Hematopoietic multipotent progenitor cell treated with erythropoietin and hydrocortisone succinate and interleukin-3 and kit ligand, for 6 days (in vitro differentiated cells): ENCODE results near the gene ERMN.

ENCODE experiments used
- DNase-seq: peaks from one replicate; pipeline ENCODE4 v3.0.0-alpha.2; 2015

The ERMN gene

DNA sequence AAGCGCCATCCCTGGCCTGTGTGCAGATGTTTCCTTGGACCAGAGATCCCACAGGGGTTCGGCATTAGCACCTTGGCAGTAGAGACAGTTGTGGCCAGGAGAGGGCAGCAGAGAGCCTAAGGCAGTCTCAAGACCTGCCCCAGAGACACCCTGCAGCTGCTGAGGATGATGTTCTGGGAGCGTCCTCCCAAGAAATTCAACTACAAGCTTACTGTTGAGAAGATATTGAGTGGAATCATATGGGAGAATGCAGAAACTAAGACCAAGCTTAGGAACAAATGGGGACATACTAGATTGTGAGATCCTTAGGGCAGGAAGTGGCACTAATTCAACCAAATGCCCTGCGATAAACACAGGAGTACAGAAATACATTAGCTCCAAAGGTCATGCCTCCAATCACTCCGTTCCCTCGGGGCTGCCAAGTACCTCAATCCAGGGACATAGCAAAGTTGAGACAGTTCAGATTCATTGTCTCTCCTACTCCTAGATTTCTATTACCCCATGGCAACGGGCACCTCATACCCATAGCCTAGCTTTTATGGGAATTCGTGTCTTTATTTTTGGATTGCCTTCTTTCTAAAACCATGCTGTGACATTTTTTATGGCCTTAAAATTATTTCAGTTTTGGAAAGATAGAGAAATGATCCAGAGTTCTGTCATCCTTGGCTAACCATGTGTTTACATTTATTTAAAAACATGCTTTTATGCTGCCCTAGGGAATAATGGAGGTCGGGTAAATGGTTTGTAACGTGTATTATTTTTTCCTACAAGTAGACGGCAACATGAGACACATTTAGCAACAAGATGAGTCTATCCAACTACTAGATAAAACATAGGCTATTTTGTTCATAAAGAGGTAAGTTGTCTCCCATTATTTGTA, 2.2 kb upstream of the ERMN start:
- DNase-seq = peak; percentile 90

DNA sequence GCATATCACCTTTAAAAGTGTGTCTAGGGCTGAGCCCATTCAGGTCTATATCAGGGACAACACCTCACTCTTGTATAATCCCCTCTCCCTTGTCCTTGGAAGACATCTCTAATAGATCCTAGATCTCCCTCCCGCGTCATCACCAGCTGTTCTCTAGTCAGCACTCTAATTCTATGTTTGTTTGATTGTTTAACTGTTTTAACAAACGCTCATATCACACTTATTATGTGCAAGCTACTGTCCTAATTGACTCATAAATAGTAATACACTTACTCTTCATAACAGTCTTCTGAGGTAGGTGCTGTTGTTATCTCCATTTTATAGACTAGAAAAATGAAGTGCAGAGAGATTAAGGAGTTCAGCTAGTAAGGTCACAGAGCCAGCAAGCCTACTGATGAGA, 1.6 kb upstream of the ERMN start:
- no peak for DNase-seq

DNA sequence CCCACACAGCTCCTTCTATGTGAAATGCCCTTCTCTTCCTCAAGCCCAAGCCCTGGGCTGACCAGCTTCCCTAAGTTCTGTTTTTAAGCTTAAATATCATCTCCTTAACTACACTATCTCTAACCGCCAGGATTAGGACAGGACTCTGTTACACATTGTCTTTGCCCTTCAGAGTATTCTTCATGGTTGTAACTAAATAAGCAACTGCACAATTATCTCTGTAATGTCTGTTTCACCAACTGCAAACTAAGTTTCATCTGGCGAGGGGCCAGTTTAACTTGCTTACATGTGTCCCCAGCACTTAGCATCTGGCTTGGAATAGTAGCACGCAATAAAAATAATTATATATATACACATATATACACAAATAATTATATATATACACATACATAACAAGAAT, 1.1 kb upstream of the ERMN start:
- peak; percentile 31 for DNase-seq

DNA sequence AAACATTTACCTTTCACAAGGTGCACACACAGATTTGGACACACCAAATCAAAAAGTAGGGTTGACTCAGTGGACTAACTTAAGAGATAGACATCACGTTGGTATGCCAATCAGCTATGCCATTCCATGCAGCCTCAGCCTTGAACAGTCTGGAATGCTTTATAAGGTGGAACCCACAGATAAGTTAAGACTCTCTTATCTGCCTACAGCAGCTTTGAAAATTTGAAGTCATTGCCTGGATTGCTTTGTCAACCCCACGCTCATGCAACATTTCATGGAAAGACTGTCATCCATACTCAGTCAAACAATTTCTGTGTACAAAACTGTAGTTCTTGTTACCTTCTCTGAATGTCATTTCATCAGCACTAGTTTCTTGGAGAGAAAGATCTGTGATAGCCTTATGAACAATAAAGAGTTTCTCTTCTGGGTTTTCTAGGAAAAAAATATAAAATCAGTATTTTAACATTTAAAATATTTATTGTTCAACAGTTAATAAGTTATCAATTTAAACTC, 1.2 kb downstream of the ERMN start:
- peak; percentile 84 for DNase-seq

DNA sequence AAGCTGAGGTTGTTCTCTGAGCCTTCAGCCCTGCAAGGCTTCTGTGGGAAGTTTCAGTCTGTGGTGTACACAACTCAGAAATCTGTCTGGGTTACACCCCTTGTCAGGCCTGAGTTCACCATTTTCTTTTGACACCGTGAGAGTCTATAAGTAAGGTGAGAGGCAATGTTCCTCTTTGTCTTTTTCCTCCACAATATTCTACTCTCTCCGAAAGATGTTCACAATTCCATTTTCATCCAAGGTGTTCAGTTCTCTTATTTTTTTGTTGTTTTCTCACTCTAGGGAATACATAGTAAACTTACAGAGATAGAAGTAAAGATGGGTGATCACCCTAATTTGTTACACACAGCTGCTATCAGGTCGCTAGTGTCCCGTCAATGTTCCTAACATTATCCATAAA, 3.2 kb downstream of the ERMN start:
- no peak for DNase-seq

DNA sequence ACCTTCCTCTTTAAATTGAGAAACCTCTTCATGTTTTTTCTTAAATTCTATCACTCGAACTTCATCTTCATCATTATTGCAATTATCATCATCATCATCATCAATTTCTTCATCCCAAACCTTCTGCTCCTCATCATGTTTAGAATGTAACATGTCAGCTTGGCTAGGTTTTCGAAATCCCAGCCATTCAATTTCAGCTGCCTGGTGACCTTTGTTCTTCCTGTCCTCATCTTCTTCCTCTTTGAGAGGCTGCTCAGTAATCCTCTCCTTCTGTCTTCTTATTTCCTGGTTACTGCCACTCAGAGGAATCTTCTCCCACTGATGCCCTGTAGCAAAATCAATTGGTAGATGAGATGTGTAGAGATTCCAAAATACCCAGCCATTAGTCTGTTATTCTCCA, 4.2 kb downstream of the ERMN start:
- no peak for DNase-seq

DNA sequence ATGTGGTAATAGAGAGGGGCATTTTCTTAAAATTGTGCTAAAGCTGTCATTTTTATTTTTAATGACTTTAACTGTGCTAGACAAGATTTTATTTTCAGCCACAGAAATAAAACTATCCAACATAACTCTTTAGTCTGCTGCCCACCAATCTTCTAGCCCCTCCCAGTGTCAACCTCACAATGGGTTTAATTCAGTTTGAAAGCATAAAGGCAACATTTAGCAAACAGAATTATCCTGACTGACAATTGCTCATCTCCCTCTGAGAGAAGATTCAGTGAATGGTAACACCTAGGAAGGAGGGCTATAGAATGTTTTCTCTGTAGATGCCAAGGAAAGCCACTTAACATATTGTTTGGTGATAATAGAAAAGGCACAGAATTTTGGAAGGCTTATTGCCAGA, 5.2 kb downstream of the ERMN start:
- DNase-seq = no peak

DNA sequence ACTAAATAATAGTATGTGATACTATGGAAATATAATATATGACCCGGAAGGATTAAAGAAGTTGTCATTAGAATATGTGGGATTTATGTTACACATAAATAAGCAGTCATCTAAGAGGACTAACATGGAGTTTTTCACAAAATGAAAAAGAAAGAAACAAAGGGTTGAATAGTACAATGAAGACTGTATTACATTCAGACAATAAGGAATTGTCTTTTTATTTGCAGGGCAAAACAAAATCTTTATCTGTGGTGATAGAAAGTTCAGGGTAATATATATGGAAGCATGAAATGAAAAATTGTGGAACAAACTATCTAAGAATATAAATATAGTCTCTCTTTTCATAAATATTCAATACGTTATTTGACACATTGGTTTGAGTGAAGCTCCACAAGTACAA, 5.8 kb downstream of the ERMN start:
- no peak for DNase-seq

DNA sequence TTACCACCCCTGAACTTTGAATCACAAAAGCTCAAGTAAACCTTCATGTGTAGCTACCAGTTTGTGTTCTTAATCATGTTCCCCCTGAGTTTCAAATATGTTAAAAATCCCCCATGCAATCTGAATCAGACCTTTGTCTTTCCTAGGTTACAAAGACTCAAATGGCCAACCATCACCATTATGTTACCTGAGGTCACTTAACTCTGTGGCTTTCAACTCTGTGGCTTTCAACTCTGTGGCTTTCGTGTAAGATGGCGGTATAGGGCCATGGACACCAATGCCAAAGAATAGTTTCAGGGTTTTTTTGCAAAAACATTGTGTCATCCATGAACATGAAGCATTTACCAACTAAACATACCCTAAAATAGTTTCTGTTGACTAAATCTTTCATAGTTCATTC, 6.7 kb downstream of the ERMN start:
- DNase-seq = no peak

DNA sequence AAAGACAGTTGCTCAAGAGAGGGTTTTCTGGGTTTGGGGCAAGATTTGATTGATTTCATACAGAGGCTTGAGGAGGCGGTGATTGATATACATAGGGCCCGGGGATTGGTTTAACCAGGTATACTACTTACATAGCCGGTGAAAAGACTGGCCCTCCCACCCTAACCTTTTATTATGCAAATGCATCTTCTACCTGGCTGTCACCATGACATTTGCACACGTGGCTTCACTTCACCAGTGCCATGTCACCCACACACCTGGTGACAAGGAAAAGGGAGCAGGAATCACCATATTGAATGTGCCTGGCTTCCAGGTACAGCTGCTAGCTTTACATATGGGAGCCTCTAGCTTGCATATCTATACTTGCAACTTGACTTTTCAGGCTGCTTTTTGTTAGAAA, 9.7 kb downstream of the ERMN start:
- DNase-seq = no peak

DNA sequence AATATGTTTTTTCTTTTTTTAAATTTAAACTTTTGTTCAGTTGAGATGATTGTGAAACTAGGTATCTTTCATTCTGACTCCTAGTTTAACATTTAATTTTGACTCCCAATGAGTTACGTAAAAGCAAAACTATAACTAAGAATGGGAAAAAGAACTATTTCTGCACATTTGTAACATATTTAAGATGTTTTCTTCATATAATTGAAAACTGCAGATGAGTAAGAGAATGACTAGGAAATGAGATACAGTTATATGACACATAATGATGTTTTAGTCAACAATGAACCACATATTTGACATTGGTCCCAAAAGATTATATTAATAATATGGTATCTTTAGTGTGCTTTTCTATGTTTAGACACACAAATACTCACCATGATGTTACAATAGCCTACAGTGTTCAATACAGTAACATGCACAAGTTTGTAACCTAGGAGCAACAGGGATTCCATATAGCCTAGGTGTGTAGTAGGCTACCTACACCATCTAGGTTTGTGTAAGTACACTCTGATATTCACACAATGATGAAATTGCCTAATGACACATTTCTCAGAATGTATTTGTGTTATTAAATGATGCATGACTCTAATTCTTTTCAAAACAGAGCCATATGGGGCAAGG, 12.6 kb downstream of the ERMN start:
- DNase-seq = no peak

DNA sequence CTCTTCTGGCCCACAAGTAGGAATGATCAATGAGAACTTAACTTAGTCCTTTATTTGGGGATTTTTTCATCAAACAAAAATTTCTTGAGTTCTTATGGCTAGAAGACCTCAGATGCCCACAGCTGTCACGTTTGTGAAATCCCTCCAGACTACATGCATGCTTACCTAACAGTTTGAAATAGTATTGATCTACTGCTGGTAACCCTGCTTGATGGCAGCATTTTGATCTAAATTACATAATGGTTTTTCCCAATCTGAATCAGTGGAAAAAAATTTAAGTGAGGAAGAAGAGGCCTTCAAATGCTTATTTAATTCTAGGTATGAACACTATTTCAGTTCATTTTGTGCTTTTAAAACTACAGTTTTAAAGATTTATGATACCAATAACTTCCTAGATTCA, 13.9 kb downstream of the ERMN start:
- DNase-seq = no peak

DNA sequence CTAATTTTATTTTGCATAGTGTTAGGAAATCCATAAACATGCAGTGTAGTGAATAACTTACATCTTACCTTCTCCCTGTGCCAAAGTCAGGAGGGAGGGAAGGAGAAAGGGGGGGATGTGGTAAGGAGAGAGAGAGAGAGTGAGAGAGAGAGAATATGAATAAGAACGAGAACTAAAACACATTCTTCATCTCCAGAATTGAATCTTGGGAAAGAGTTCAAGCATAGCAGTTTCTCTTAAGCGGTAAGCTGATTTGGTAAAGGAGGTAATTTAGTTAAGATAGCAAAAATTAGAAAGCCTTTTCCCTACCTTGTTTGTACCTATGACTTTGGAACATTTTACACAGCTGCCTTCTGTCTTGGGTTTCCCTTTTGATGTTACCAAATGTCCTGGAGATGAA, 15.7 kb downstream of the ERMN start:
- DNase-seq = no peak

DNA sequence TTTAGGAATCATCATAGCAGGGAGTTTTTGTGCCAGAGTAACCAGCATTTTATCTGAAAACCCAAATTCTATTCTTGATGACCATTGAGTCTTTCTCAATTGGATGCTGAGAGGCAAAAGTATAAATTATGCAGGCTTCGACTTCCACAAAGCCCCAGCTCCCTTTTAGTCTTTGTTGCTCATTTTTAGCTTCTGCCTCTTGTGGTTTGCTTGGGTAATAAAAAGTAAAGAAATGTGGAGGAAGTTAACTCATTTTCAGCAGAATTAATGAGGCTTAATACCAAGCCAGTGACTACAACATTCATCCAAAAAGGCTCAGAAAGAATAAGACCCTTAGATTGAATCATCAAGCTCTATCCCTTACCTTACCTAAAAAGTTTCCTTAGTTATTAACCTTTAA, 18.6 kb downstream of the ERMN start:
- peak; percentile 41 for DNase-seq

DNA sequence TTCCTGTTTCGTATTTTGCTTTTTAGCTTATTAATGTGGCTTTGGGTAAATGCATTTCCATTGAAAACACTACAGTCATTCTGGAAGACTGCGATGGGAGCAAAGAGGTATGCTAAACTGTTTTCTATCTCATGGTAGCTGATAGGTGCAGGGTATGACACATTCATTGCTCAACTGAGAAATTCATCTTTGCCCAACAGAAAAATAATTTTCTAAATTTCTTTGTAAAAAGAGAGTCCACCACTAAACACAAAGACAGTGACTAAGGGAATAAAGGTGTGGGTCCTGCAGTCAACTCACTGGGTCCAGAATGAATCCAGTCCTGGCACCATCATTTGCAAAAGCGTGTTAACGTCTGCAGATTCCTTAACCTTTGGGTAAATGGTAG, 19.9 kb downstream of the ERMN start:
- DNase-seq = no peak

DNA sequence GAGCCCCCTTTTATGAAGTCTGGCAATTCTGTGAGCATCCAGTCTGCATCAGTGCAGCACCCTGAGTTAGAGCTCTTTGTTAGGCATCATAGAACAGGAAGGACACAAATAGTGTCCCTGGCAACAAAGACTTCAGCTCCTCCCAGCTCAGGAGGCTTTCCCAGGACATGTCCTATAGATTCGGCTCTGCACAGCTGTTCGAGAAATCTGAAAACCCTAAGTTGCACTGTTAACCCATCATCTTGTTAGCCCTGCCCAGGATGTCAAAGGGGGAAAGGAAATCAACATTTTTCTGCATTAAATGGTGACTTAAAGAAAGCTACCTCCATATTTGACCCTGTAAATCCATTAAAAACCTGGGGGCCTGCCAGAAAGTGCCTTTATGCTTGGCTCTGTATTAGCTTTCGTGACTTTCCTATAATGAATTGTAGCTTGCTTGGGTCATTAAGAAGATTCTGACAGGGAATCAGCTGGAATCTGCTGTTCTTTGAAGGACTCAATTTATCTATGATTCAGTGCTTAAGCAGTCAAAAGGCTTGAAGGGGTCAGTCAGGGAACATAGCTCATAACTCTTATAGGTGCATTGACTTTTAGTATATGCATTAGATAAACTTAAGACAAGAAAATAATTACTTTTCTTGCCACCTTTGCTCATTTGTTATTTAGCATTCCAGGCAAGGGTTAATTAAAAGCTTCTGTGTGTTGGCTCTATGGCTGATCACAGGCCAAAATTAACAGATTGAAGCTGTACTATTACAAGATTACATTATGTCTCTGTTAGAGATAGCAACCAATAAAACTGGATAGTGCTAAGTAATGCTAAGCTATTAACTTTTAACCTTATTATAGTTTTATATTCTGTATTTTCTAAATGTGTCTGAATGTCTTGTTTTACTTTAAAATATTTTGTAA, 20.6 kb downstream of the ERMN start:
- DNase-seq = no peak

DNA sequence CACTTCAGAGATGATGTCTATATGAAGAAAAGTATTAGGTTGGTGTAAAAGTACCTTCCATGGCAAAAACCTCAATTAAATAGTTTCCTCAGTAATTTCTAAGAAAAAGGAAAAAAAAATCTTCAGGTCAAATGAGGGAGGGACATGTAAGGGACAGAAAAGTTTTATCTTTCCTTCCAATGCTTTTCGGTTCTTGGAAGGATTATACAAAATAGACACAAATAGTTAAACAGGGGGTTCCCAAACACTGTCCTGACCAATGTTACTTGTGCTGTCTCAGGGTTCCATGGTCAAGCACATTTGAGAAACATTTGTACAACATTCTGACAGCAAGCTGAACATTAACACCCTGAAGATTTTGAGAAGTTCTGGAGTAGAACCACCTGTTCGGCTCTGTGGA, 22.0 kb downstream of the ERMN start:
- no peak for DNase-seq

DNA sequence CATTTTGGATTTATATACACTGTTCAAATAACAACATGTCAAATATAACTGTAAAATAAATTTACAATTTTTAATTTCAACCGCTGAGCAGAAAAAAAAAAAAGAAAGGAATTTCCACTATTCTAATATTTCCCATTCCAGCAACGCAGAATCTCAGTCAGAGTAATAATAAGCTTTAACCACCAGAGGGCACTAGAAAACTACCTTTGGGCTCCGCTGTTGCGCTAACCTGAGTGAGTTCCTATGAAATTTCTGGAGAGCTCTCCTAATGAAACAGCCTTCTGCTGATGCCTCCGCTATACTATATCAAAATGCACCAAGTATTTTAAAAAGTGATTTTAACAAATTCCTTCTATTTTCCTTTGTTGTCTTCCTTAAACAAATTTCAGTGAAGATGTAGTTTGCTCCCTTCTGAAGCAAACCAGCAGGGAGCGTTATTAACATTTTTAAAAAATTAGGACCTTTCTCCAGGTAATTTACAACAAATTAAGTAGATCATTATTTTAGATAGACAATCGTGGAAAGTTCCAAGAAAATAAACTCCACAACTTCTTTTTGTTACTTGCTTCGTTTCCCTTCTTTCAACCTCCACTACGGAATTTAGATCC, 23.0 kb downstream of the ERMN start:
- DNase-seq = peak; percentile 90

DNA sequence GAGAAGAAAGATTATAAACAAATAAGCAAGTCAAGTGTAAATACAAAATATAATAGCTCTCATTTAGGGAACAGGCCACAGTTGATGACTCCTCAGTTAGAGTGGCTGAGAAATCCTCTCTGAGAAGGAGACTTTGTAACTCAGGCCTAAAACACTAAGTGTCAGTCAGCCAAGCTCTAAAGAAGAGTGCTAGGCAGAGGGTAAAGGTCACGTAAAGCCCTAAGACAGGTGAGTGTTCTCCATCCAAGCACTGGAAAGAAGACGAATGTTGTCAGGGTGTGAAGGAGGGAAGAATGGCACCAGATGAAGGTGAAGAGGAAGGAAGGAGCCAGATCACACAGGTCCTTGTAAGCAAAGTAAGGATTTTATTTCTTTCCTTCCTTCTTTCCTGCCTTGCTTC, 24.3 kb downstream of the ERMN start:
- DNase-seq = no peak

DNA sequence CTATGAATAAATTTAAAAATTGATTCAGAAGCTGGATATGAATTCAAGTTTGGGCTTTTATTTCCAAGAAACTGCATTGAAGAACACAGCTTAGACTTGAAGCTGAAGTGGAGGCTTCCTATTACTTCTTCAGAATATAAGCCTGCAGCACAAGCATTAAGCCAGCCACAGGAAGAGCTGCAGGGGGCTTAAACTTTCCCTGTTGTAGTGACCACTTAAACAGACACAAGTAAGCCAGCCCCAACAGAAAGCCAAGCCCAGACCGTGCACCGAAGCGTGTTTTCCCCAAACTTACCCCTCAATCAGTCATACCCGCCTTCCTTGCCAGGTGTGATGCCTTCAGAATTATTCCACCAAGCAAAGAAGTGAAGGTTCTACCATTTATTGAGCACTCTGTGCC, 28.7 kb downstream of the ERMN start:
- no peak for DNase-seq

DNA sequence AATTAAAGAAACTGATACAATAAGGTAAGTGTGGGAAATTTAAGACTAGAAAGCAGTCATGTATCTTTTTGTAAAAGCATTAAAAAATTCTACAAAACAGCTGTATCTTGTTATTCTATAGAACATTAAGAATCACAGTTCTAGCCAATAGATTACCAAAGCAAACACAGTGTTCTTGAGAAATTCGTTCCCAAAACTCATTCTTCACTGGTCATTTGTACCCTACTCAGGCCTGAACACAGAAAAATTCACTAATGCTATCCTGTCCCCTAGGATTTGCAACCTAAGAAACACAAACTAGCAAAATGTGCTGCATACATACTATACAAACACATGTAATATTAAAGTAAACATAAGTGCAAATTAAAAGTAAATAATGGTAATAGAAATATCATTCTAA, 29.1 kb downstream of the ERMN start:
- no peak for DNase-seq

DNA sequence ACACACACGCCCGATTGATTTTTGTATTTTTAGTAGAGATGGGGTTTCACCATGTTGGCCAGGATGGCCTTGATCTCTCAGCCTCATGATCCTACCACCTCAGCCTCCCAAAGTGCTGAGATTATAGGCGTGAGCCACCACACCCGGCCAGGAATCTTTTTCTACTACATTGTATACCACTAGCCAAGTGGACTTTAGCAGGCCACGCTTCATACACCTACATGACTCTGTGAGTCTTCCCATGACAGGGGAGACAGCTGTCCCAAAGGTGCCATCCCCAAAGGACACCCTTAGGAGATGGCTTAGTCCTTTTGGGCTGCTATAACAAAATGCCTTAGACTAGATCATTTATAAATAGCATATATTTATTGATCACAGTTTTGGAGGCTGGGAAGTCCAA, 32.8 kb downstream of the ERMN start:
- no peak for DNase-seq

DNA sequence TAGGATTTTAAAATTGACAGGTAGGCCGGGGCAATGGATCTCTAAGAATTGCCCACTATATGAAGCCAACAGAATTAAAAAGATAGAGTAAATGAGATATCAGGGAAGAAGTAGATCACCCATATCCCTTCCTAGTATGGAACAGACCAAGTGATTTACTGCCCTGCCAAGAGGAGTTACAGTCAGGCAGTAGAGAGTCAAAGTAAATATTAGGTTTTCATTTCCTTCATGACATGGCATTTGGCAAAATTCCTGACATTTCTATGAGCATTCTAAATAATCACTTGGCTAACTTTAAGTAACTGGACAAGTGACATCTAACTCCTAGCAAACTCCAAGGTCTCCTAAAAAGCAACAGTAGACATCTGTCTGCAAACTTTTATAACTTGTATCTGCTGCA, 34.6 kb downstream of the ERMN start:
- no peak for DNase-seq
